Stimulated activated naive B cell treated with anti-CD40 and anti-IgM and Interleukin-4, amounts not matched to agents 10 μg/mL and 1 μg/mL and 100 μg/mL, for 72 hours (primary cell): ENCODE data around the gene GC.
"Not testable (repeated sequence)": the region's sequence is repeated elsewhere in the genome, so short reads cannot be mapped to it uniquely, and the experiment has no call there.

Source experiments
- ATAC-seq, 2 donors: fragments of 150-1000 bp; cut with Tn5 transposase; replicated peaks; 2 replicates each; pipeline ENCODE4 v1.10.0; 2021; ENCODE audit warnings: moderate library complexity in 1 of 2
- DNase-seq: peaks from one replicate; pipeline ENCODE4 v3.0.0; 2021
- H3K27ac Mint-ChIP-seq: one replicate; pipeline ENCODE4 v1.8.0; 2022; ENCODE audit warnings: mild to moderate bottlenecking, mixed read lengths
- H3K27me3 Mint-ChIP-seq, 2 donors: one replicate each; pipeline ENCODE4 v1.8.0; 2022; ENCODE audit warnings: mixed read lengths in 2 of 2
- H3K36me3 Mint-ChIP-seq, 2 donors: one replicate each; pipeline ENCODE4 v1.8.0; 2022; ENCODE audit warnings: mixed read lengths in 2 of 2, mild to moderate bottlenecking in 1 of 2
- H3K4me1 Mint-ChIP-seq, 2 donors: one replicate each; pipeline ENCODE4 v1.8.0; 2022; ENCODE audit warnings: mixed read lengths in 2 of 2, mild to moderate bottlenecking in 1 of 2
- H3K4me3 Mint-ChIP-seq, 2 donors: one replicate each; pipeline ENCODE4 v1.8.0; 2022; ENCODE audit warnings: mild to moderate bottlenecking in 2 of 2, mixed read lengths in 2 of 2, moderate library complexity in 1 of 2
- H3K9me3 Mint-ChIP-seq, 2 donors: one replicate each; pipeline ENCODE4 v1.8.0; 2022; ENCODE audit warnings: mixed read lengths in 2 of 2, mild to moderate bottlenecking in 1 of 2

The GC gene

DNA sequence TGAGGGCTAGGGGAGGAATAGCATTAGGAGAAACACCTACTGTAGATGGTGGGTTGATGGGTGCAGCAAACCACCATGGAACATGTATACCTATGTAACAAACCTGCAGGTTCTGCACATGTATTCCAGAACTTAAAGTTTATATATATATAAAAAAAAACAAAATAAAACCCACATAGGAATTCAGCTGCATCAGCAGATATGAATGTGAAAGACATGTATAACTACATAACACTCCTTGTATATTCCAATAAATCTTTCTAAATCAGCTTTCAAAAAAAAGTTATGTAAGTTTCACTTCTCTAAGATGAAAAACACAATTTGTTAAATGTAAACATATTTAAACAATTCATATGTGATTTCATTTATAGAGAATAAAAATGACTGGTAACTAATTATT is 6.0 kb downstream of the GC start:
- no peak overlapping the region for H3K4me3 Mint-ChIP-seq
- peaks cover 0 to 6% of the 10 kb centered on the region in 2 donors for H3K27me3 Mint-ChIP-seq
- ATAC-seq = no peak
- no peaks in the 10 kb centered on the region for H3K9me3 Mint-ChIP-seq
- DNase-seq = no peak
- no peaks in the 10 kb centered on the region for H3K4me1 Mint-ChIP-seq
- no peaks in the 10 kb centered on the region for H3K36me3 Mint-ChIP-seq
- no peak overlapping the region for H3K27ac Mint-ChIP-seq

DNA sequence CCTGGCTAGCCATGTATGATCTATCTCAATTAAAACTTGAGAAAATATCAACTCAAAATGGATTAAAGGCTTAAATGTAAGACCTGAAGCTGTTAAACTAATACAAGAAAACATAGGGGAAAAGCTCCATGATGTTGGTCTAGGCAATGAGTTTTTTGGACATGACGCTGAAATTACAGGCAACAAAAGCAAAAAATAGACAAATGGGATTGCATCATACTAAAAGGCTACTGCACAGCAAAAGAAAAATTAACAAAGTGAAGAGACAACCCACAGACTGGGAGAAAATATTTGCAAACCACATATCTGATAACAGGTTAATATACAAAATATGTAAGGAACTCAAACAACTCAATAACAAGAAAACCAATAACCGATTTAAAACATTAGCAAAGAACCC is 8.4 kb downstream of the GC start:
- no peak overlapping the region for H3K27ac Mint-ChIP-seq
- ATAC-seq (no peak), DNase-seq (no peak)
- H3K4me3 Mint-ChIP-seq = no peak overlapping the region
- no peaks in the 10 kb centered on the region for H3K4me1 Mint-ChIP-seq
- peaks cover 0 to 6% of the 10 kb centered on the region in 2 donors for H3K27me3 Mint-ChIP-seq
- H3K36me3 Mint-ChIP-seq = no peaks in the 10 kb centered on the region
- H3K9me3 Mint-ChIP-seq = no peaks in the 10 kb centered on the region

DNA sequence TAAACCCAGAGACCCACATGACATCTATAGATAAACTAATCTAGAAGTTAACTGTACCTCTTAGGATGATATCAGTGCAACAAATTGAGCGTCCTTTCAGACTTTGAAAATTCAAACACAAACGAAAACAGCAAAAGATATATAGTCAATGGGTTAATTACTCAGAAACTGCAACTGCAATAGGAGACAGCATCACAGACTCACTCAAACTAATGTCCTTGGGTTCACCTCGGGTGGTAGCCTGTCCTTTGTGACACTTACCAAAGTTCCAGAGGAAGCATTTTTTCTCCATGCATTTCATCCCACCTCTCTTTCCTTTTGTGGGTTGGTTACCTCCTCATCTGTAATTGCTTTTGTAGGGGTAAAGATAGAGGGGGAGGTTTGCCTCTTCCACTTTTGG is 9.7 kb downstream of the GC start:
- peaks cover 0 to 6% of the 10 kb centered on the region in 2 donors for H3K27me3 Mint-ChIP-seq
- no peak for DNase-seq
- no peak overlapping the region for H3K4me3 Mint-ChIP-seq
- ATAC-seq = no peak
- H3K36me3 Mint-ChIP-seq = no peaks in the 10 kb centered on the region
- no peaks in the 10 kb centered on the region for H3K9me3 Mint-ChIP-seq
- no peak overlapping the region for H3K27ac Mint-ChIP-seq
- H3K4me1 Mint-ChIP-seq = no peaks in the 10 kb centered on the region

DNA sequence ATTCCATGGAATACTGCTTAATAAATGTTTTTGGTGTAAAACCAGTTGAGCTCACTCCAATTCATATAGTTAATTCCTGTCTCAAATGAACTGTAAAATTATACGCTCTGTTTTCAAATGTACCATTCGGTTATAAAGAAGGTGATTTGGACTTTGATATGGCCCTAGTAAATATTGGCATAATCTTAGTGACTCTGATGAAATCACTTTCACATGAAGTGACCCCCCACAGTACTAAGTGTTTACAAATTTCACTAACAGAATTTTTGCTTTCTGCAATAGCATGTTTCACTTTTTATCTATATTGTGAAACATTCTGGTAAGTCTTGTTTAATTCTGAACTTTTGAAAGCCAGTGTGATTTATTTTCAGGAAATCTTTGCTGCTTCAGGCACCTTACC is 10.9 kb downstream of the GC start:
- Mint-ChIP-seq H3K9me3 (no peaks in the 10 kb centered on the region), H3K4me3 (no peak overlapping the region), H3K36me3 (no peaks in the 10 kb centered on the region), H3K27ac (no peak overlapping the region), H3K27me3 (peaks cover 0 to 6% of the 10 kb centered on the region in 2 donors), H3K4me1 (no peaks in the 10 kb centered on the region)
- DNase-seq (no peak), ATAC-seq (no peak)

DNA sequence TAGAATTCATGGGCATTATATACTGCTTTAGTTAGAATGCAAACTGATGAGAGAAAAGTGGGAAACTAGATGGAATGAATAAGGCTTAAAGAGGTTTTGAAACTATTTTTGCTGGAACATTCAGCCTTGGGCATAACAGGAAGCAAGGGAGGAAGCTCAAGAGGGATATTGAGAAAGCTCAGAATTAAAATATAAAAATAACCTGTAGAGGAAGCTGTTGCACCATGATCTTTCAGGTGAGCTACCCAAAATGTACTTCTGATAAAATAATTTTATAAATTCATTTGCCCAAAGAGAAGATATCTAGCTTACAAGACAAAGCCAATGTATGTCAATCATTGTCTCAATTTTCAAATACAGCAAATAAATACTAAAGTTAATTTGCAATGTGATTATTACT is 11.3 kb downstream of the GC start:
- Mint-ChIP-seq H3K27ac (no peak overlapping the region), H3K36me3 (no peaks in the 10 kb centered on the region), H3K4me3 (no peak overlapping the region), H3K27me3 (peaks cover 0 to 6% of the 10 kb centered on the region in 2 donors), H3K4me1 (no peaks in the 10 kb centered on the region), H3K9me3 (no peaks in the 10 kb centered on the region)
- no peak for ATAC-seq
- DNase-seq = no peak

DNA sequence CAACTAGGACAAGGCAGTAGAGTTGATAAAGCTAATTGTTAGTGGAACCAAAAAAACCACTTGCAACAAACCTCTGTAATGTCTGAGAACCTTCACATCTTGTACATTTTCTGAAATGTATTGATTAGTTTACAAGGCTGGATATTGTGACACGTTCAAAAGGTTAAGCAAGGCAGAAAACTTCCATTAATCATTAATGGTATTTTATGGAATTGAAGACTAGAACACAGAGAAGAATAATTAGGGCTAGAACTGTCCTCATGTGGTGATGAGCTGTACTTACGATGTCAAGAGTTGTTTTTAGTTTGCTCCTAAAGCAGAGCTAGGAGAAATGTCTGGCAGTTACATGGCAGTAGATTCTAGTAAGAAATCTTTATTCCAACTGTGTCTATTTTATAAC is 12.3 kb downstream of the GC start:
- no peak overlapping the region for H3K27ac Mint-ChIP-seq
- ATAC-seq (no peak), DNase-seq (no peak)
- no peaks in the 10 kb centered on the region for H3K4me1 Mint-ChIP-seq
- peaks cover 0 to 6% of the 10 kb centered on the region in 2 donors for H3K27me3 Mint-ChIP-seq
- no peak overlapping the region for H3K4me3 Mint-ChIP-seq
- H3K9me3 Mint-ChIP-seq = no peaks in the 10 kb centered on the region
- no peaks in the 10 kb centered on the region for H3K36me3 Mint-ChIP-seq

DNA sequence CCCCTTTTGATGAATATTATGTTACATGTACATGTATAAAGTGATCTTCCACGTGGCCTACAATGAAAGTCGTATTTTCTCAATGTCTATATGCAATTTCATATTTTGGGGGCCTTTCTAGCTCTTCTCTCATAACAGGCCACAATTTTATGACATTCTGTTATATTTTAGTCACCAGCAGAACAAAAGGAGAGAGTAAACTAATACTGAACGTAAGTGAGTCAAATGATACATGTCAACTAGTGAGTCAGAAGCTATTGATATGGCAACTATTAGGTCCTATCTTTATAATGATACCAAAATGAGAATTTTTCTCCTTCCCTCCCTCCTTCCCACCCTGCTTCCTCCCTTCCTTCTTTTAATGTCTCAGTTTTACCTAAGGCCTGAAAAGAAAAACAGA is 14.4 kb downstream of the GC start:
- DNase-seq (no peak), ATAC-seq (no peak)
- Mint-ChIP-seq H3K4me1 (no peaks in the 10 kb centered on the region), H3K27ac (no peak overlapping the region), H3K4me3 (no peak overlapping the region), H3K36me3 (no peaks in the 10 kb centered on the region), H3K27me3 (peaks cover 0 to 6% of the 10 kb centered on the region in 2 donors), H3K9me3 (no peaks in the 10 kb centered on the region)

DNA sequence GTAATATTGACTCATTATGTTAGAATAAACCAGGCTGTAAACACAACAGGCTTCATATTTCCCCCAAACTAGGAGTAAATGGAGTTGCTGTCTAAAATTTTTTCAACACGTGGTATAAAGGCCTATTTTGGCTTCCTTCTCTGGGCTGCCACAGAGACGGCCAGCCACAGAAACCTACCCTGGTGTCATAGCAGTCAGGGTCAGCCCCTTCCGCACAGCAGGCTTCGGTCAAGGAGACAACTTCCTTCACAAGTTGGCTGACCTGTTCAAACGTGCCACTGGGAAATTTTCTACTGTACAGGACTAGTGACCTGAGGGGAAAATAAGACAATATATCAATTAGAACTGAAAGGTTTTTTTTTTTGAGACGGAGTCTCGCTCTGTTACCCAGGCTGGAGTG is 15.8 kb downstream of the GC start:
- Mint-ChIP-seq H3K27ac (no peak overlapping the region), H3K36me3 (no peaks in the 10 kb centered on the region), H3K4me3 (no peak overlapping the region), H3K9me3 (no peaks in the 10 kb centered on the region), H3K4me1 (no peaks in the 10 kb centered on the region), H3K27me3 (peaks cover 0 to 6% of the 10 kb centered on the region in 2 donors)
- ATAC-seq (no peak), DNase-seq (no peak)

DNA sequence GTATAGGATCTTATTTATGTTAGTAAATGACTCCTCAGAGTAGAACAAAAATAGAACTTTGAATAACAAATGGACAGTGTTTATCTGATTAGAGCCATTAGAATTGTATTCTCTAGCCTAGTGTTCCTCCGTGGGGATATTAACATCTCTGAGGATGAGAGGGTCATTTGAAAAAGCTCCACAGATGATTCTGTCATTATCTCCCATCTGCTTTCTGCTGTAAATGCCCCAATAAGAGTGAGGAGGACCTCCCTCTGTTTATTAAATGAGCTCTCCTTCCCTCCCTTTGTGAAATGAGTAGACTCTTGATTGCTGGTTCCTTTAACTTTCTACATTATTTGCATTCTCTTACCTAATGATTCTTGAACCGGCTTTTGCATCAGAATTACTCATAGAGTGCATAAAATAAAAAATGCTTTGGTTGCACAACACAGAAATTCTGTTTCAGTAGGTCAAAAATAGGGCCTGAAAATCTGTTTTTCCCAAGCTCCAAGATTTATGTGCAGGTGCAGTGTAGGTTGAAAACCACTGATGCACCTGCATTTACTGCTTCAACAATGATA is 18.0 kb downstream of the GC start:
- H3K27me3 Mint-ChIP-seq = peaks cover 6% of the 10 kb centered on the region in 2 donors
- no peak for ATAC-seq
- H3K9me3 Mint-ChIP-seq = peaks cover 0 to 6% of the 10 kb centered on the region in 2 donors

DNA sequence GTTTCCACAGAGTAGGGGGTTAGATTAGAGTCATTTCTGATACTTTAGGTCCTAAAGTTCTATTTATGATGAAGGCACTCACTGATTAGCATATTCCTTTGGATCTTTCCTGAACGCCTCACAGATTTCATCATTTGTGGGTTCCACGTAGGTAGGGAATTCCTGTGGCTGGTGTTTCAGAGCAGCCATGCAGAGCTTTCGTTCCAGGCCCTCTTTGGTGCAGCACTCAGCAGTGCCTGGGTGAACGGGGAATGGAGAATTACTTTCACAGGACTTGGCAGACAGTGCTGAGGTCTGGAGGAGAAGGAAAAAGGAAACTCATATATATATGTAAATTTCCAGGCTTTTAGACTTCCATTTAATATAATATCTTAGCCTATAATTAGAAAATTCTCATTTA is 18.5 kb downstream of the GC start:
- H3K4me3 Mint-ChIP-seq = no peak overlapping the region
- H3K9me3 Mint-ChIP-seq = peaks cover 0 to 6% of the 10 kb centered on the region in 2 donors
- H3K4me1 Mint-ChIP-seq = no peaks in the 10 kb centered on the region
- DNase-seq (no peak), ATAC-seq (no peak)
- H3K36me3 Mint-ChIP-seq = no peaks in the 10 kb centered on the region
- peaks cover 6% of the 10 kb centered on the region in 2 donors for H3K27me3 Mint-ChIP-seq
- no peak overlapping the region for H3K27ac Mint-ChIP-seq

More for the DNA sequence above, 18.0 kb downstream of the GC start:
- DNase-seq = no peak
- no peaks in the 10 kb centered on the region for H3K36me3 Mint-ChIP-seq
- H3K27ac Mint-ChIP-seq = no peak overlapping the region
- H3K4me3 Mint-ChIP-seq = no peak overlapping the region
- no peaks in the 10 kb centered on the region for H3K4me1 Mint-ChIP-seq

DNA sequence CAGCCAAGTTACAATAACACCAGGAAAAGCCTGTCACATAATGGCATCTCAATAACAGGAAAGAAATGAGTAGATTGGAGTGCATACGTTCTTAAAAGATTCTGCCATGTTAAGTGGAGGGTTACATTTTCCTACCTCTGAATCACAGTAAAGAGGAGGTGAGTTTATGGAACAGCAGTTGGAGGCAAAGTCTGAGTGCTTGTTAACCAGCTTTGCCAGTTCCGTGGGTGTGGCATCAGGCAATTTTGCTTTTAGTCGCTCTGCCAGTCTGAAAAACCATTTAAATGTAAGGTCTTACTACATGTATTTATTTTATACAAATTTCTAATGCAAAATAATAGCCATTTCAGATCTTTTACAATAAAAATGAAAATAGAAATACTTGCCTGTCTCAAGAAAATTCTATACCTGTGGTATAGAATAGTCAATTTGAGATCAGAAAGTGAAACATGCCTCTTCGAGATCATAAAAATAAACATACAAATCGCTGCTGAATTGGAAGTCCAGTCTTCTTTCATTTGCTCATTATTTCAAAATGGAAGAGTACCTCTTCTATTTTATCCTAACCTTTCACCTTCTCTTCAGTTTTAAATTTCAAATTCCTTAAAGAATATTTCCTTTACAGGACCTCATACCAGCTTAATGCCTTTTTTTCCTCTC is 31.4 kb downstream of the GC start:
- no peaks in the 10 kb centered on the region for H3K4me1 Mint-ChIP-seq
- H3K4me3 Mint-ChIP-seq = no peak overlapping the region
- peaks cover 0 to 2% of the 10 kb centered on the region in 2 donors for H3K9me3 Mint-ChIP-seq
- no peak overlapping the region for H3K27ac Mint-ChIP-seq
- peaks cover 6 to 7% of the 10 kb centered on the region in 2 donors for H3K27me3 Mint-ChIP-seq
- H3K36me3 Mint-ChIP-seq = no peaks in the 10 kb centered on the region
- no peak for DNase-seq
- no peak for ATAC-seq

DNA sequence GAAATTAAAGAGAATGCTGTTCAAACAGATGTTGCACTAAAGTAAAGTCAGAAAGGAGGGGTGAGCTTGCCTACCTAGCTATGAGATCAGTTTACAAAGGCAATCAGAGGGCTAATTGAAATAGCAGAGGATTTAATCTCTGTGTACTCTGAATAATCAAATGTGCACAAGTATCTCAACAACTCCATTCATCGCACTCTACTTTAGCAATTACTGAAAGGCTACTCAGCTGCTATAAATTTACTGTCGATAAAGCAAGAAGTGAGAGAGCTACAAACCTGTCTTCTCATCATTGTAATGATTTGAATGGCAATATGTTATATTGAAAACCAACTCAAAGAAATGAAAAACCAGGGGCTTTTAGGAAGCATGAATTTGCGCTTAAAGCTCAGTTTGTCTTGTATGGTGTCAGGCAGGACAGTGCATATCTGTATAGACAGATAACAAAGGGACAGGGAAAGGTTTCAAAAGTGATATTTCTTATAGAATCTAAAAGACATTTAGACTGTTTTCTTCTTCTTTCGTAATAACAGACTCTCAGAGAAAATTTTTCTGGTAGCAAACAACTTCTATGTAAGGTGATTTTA is 34.8 kb downstream of the GC start:
- Mint-ChIP-seq H3K36me3 (no peaks in the 10 kb centered on the region), H3K9me3 (peaks cover 0 to 2% of the 10 kb centered on the region in 2 donors), H3K27me3 (peaks cover 6 to 7% of the 10 kb centered on the region in 2 donors), H3K27ac (no peak overlapping the region), H3K4me3 (no peak overlapping the region), H3K4me1 (no peaks in the 10 kb centered on the region)
- DNase-seq (no peak), ATAC-seq (no peak)

DNA sequence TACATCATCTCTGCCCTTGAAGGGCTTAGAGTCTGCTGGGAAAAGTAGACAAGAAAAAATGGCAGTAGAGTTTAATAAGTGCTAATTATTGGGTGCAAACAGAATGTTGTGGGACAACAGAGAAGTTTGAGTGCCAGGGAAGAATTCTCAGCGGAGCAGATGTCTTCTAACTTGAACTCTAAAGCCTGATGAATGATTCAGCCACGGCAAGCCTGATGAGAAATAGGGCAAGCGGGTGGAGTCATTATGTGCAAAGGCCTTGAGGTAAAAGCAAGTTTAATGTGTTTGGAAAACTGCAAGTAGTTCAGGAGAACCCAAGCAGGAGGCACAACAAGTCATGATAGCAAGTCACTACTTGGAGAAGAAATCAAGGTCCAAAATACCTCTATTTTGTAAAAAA is 37.5 kb downstream of the GC start:
- no peaks in the 10 kb centered on the region for H3K9me3 Mint-ChIP-seq
- DNase-seq = no peak
- H3K4me3 Mint-ChIP-seq = no peak overlapping the region
- no peak overlapping the region for H3K27ac Mint-ChIP-seq
- no peaks in the 10 kb centered on the region for H3K4me1 Mint-ChIP-seq
- peaks cover 0 to 5% of the 10 kb centered on the region in 2 donors for H3K27me3 Mint-ChIP-seq
- no peak for ATAC-seq
- H3K36me3 Mint-ChIP-seq = no peaks in the 10 kb centered on the region

DNA sequence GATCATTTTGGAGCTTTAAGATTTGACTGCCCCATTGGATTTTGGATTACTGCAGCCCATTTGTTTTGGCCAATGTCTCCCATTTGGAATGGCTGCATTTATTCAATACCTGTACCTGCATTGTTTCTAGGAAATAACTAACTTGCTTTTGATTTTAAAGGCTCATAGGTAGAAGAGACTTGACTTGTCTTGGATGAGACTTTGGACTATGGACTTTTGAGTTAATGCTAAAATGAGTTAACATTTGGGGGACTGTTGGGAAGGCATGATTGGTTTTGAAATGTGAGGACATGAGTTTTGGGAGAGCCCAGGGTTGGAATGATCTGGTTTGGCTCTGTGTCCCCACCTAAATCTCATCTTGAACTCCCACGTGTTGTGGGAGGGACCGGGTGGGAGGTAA is 45.1 kb downstream of the GC start:
- not testable (repeated sequence) for H3K9me3 Mint-ChIP-seq, H3K27me3 Mint-ChIP-seq, DNase-seq, H3K36me3 Mint-ChIP-seq, H3K27ac Mint-ChIP-seq, H3K4me1 Mint-ChIP-seq, ATAC-seq, H3K4me3 Mint-ChIP-seq

DNA sequence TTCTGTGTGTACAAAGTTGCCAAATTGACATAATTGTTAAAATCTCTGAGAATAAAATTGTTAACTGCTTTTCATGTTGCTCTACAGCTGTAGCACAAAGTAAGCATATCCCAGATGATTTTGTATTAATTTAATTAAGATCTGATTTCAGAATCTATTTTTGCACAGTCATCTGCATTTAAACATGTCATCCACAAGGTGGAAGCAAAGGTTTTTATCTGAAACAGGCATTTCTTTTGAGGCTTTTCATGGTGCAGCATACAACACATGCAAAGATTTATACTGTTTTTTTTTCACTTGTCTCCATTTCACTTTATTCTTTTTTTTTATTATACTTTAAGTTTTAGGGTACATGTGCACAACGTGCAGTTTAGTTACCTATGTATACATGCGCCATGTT is 51.2 kb downstream of the GC start:
- no peaks in the 10 kb centered on the region for H3K4me1 Mint-ChIP-seq
- H3K27ac Mint-ChIP-seq = no peak overlapping the region
- ATAC-seq (no peak), DNase-seq (no peak)
- H3K4me3 Mint-ChIP-seq = no peak overlapping the region
- H3K27me3 Mint-ChIP-seq = peaks cover 5 to 14% of the 10 kb centered on the region in 2 donors
- no peaks in the 10 kb centered on the region for H3K36me3 Mint-ChIP-seq
- peaks cover 7% of the 10 kb centered on the region in 2 donors for H3K9me3 Mint-ChIP-seq
